ENCODE measurements around the gene CAMK4.

DNA sequence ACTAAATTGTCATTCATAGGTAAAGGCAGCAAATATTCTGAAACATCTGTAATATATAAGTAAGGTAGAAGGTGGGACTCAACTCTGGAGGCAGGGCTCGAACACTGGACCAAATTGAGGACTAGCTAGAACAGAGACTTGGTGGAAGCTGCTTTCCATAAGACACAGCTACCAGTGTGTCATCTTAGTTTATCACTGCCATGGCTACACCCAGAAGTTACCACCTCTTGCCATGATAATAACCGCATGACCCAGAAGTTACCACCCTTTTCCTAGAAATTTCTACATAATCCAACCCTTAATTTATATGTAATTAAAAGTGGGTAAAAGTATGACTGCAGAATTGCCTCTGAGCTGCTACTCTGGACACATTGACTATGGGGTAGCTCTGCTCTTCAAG is 188.4 kb downstream of the CAMK4 start:
- TF ChIP-seq CTCF (IDR thresholded peaks at IDR 0.05; ENCODE audit: low read depth, low read length, missing input control) (no peak), RXRA (IDR thresholded peaks at IDR 0.05) (no peak), TAF1 (conservative IDR thresholded peaks at IDR 0.05) (no peak), GABPA (IDR thresholded peaks at IDR 0.05 in 1 of 2, conservative IDR thresholded peaks at IDR 0.05 in 1 of 2) (no peak), YY1 (IDR thresholded peaks at IDR 0.05) (no peak), JUND (IDR thresholded peaks at IDR 0.05) (no peak), EGR1 (IDR thresholded peaks at IDR 0.05; ENCODE audit: low read depth in 2 of 2) (no peak), RAD21 (IDR thresholded peaks at IDR 0.05) (no peak), ATF3 (IDR thresholded peaks at IDR 0.05) (no peak), SP1 (IDR thresholded peaks at IDR 0.05) (no peak)
- TF ChIP-seq, protein P1, sequence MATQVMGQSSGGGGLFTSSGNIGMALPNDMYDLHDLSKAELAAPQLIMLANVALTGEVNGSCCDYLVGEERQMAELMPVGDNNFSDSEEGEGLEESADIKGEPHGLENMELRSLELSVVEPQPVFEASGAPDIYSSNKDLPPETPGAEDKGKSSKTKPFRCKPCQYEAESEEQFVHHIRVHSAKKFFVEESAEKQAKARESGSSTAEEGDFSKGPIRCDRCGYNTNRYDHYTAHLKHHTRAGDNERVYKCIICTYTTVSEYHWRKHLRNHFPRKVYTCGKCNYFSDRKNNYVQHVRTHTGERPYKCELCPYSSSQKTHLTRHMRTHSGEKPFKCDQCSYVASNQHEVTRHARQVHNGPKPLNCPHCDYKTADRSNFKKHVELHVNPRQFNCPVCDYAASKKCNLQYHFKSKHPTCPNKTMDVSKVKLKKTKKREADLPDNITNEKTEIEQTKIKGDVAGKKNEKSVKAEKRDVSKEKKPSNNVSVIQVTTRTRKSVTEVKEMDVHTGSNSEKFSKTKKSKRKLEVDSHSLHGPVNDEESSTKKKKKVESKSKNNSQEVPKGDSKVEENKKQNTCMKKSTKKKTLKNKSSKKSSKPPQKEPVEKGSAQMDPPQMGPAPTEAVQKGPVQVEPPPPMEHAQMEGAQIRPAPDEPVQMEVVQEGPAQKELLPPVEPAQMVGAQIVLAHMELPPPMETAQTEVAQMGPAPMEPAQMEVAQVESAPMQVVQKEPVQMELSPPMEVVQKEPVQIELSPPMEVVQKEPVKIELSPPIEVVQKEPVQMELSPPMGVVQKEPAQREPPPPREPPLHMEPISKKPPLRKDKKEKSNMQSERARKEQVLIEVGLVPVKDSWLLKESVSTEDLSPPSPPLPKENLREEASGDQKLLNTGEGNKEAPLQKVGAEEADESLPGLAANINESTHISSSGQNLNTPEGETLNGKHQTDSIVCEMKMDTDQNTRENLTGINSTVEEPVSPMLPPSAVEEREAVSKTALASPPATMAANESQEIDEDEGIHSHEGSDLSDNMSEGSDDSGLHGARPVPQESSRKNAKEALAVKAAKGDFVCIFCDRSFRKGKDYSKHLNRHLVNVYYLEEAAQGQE (IDR thresholded peaks at IDR 0.05), result no peak
- TF ChIP-seq, protein P2, sequence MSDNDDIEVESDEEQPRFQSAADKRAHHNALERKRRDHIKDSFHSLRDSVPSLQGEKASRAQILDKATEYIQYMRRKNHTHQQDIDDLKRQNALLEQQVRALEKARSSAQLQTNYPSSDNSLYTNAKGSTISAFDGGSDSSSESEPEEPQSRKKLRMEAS (IDR thresholded peaks at IDR 0.05), result no peak
